AG04450 (cell line): ENCODE measurements around the gene RXFP4. TPM values are rescaled to one million over a fixed set of nuclear protein-coding genes. Genes with fewer than 3 reads are reported as not detected.

ENCODE experiments used
- CTCF ChIA-PET: fragments of 300-600, 350-600 bp; formaldehyde crosslinking; extraction: SDS; loops from one replicate; lab custom pipeline; 2022; ENCODE audit warnings: antibody characterized with exemption, inconsistent platforms; lab: Charles Lee
- POLR2A ChIA-PET: fragments of 350-600 bp; formaldehyde crosslinking; extraction: SDS; loops from one replicate; lab custom pipeline; 2021; ENCODE audit warnings: antibody characterized with exemption, inconsistent platforms; lab: Yijun Ruan, JAX
- DNase-seq: peaks from one replicate; pipeline ENCODE4 v3.0.0-alpha.2; 2011; ENCODE audit warnings: low read depth, low spot score
- H3K27ac ChIP-seq: one replicate; pipeline ENCODE4 v1.5.1; 2012; ENCODE audit warnings: low read depth, low read length, control low read depth
- H3K27me3 ChIP-seq: one replicate; pipeline ENCODE4 v1.6.0; 2012; ENCODE audit warnings: low read length; ENCODE audit not compliant: control insufficient read depth, insufficient read depth
- H3K4me3 ChIP-seq: 2 replicates; pipeline ENCODE4 v1.5.1; 2011; ENCODE audit warnings: mild to moderate bottlenecking, low read depth, low read length, control low read depth
- H3K9me3 ChIP-seq: 2 replicates; pipeline ENCODE4 v1.5.1; 2012; ENCODE audit warnings: low read length; ENCODE audit not compliant: control insufficient read depth, insufficient read depth
- polyA plus RNA-seq: library from polyadenylated mRNA; depleted of rRNA; stranded (reverse); fragments of >200 nt; gene quantifications from 2 replicates; pipeline ENCODE4 v1.2.3, GENCODE V29; 2011
- TF ChIP-seq, protein P1 (sequence below): IDR thresholded peaks from 2 replicates; pipeline ENCODE4 v1.5.1; 2011; ENCODE audit warnings: low read depth, low read length, control low read depth, inconsistent platforms

RXFP4 gene
- polyA plus RNA-seq, 1 experiment: not detected

DNA sequence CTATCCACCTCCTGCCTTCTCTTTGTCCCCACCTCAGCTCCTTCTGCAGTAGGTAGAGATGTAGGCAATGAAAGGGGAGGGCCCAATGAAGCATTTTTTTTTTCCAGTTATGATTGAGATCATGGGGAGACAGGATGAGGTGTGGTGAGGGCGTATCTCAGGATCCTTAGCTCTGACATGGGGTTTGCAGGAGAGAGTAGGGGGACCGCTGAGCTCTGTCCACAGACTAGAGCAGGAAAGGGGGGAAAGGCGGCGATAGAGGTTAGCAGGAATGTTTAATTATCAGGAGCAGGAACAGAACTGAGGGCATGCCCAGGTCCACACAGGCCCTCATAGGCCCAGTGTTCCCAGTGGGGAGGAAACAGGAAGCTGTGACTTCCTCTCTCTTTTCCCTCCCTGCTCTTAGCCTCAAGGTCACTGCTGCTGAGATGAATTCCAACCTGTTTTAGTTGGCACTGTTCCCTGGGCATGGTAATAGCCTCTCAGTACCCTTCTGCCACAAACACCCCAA is 901 bp upstream of the RXFP4 start:
- DNase-seq: no peak
- POLR2A ChIA-PET: interaction anchor here (0.7 to 1.6 kb wide), 4 partner anchors 36 to 80 kb away, joined by 3 to 4 read pairs (median 3); partner anchors contain the start of gene SSR2

DNA sequence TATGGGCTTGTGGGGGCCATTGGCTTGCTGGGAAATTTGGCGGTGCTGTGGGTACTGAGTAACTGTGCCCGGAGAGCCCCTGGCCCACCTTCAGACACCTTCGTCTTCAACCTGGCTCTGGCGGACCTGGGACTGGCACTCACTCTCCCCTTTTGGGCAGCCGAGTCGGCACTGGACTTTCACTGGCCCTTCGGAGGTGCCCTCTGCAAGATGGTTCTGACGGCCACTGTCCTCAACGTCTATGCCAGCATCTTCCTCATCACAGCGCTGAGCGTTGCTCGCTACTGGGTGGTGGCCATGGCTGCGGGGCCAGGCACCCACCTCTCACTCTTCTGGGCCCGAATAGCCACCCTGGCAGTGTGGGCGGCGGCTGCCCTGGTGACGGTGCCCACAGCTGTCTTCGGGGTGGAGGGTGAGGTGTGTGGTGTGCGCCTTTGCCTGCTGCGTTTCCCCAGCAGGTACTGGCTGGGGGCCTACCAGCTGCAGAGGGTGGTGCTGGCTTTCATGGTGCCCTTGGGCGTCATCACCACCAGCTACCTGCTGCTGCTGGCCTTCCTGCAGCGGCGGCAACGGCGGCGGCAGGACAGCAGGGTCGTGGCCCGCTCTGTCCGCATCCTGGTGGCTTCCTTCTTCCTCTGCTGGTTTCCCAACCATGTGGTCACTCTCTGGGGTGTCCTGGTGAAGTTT is 550 bp downstream of the RXFP4 start:
- DNase-seq: no peak
- no peaks in the 10 kb centered on the region for H3K27me3 ChIP-seq
- TF ChIP-seq, protein P1, sequence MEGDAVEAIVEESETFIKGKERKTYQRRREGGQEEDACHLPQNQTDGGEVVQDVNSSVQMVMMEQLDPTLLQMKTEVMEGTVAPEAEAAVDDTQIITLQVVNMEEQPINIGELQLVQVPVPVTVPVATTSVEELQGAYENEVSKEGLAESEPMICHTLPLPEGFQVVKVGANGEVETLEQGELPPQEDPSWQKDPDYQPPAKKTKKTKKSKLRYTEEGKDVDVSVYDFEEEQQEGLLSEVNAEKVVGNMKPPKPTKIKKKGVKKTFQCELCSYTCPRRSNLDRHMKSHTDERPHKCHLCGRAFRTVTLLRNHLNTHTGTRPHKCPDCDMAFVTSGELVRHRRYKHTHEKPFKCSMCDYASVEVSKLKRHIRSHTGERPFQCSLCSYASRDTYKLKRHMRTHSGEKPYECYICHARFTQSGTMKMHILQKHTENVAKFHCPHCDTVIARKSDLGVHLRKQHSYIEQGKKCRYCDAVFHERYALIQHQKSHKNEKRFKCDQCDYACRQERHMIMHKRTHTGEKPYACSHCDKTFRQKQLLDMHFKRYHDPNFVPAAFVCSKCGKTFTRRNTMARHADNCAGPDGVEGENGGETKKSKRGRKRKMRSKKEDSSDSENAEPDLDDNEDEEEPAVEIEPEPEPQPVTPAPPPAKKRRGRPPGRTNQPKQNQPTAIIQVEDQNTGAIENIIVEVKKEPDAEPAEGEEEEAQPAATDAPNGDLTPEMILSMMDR: no peak
- ChIA-PET CTCF (interaction anchor here (1.8 kb wide), 1 partner anchor 48 kb away, joined by 6 read pairs; no protein-coding TSS in a partner anchor), POLR2A (no interaction called here)
- no peaks in the 10 kb centered on the region for H3K9me3 ChIP-seq
- H3K27ac ChIP-seq: peak overlapping the region; percentile 61
- no peak overlapping the region for H3K4me3 ChIP-seq

More for the DNA sequence above, 901 bp upstream of the RXFP4 start:
- Histone ChIP-seq H3K27me3 (no peaks in the 10 kb centered on the region), H3K9me3 (no peaks in the 10 kb centered on the region), H3K4me3 (no peak overlapping the region), H3K27ac (peak overlapping the region; percentile 21)
- TF ChIP-seq, protein P1: no peak
- CTCF ChIA-PET: interaction anchor here (1.3 to 1.8 kb wide), 2 partner anchors 43 to 49 kb away, joined by 3 to 6 read pairs; no protein-coding TSS in a partner anchor

DNA sequence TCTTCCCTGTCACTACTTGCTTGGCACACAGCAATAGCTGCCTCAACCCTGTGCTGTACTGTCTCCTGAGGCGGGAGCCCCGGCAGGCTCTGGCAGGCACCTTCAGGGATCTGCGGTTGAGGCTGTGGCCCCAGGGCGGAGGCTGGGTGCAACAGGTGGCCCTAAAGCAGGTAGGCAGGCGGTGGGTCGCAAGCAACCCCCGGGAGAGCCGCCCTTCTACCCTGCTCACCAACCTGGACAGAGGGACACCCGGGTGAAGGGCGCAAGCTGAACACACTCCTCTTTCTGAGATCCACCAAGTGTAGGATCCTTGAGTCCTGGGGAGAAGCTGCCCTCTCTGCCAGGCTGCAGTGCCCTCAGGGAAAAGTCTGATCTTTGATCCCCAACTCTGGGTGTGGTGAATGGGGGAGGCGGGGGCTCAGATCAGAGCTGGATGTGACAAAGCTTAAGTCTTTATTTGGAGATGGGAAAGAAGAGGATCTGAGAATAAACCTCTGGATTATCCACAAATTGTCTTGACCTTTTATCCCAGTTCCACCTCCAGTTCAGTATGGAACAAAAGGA is 1.2 kb downstream of the RXFP4 start:
- TF ChIP-seq, protein P1: no peak
- Histone ChIP-seq H3K4me3 (no peak overlapping the region), H3K27me3 (no peaks in the 10 kb centered on the region), H3K27ac (peak overlapping the region; percentile 31), H3K9me3 (no peaks in the 10 kb centered on the region)
- ChIA-PET POLR2A (interaction anchor here (1.8 kb wide), 1 partner anchor 8 kb away, joined by 8 read pairs; the partner anchor contains the start of gene KHDC4), CTCF (interaction anchor here (0.9 kb wide), 1 partner anchor 47 kb away, joined by 3 read pairs; no protein-coding TSS in a partner anchor)
- no peak for DNase-seq

DNA sequence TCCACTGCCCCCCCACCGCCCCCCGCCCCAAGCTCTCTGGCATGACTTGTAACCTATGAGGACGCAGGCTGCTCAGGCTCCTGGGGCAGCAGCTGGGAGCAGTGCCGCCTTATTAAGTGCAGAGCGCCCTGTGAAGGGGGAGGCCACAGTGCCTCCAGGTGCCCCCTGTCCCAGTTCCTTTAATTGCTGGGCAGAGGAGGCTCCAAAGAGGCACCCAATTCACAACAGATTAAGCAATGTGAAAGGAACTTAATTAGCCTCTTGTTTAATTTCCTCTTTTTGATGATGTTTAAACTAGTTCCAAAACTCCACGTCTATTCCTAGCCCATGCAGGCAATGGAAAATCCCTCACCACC is 3.0 kb downstream of the RXFP4 start:
- Histone ChIP-seq H3K27me3 (no peaks in the 10 kb centered on the region), H3K27ac (no peak overlapping the region), H3K9me3 (no peaks in the 10 kb centered on the region), H3K4me3 (no peak overlapping the region)
- TF ChIP-seq, protein P1: no peak
- POLR2A ChIA-PET: interaction anchor here (0.7 to 1.8 kb wide), 3 partner anchors 10 to 32 kb away, joined by 4 to 8 read pairs (median 7); partner anchors contain the start of gene KHDC4
- no peak for DNase-seq
- CTCF ChIA-PET: interaction anchor here (0.5 to 1.1 kb wide), 3 partner anchors 34 to 116 kb away, joined by 3 to 5 read pairs (median 3); partner anchors contain the start of gene ARHGEF2
